OCI-LY7 (cell line): Measurements from ENCODE around the gene NPAS2. TPM values are rescaled to one million over a fixed set of nuclear protein-coding genes. Genes with fewer than 3 reads are reported as not detected.

Experiments
- BruUV-seq: library from RNA; stranded (reverse); fragments of 400-500 nt; replicated peaks from 2 replicates; lab custom pipeline; 2021; lab: Mats Ljungman, UMichigan
- CTCF ChIA-PET: fragments of 300-600 bp; sonication (Branson Sonifier 250); formaldehyde crosslinking; loops from one replicate; lab custom pipeline; 2022; ENCODE audit warnings: antibody characterized with exemption; ENCODE audit not compliant: unreplicated experiment; lab: Charles Lee
- POLR2A ChIA-PET: fragments of 300-600 bp; sonication (Branson Sonifier 250); formaldehyde crosslinking; loops from one replicate; lab custom pipeline; 2022; ENCODE audit warnings: antibody characterized with exemption; lab: Charles Lee
- DNase-seq: peaks from one replicate; pipeline ENCODE4 v3.0.0-alpha.2; 2015; ENCODE audit warnings: low spot score
- H2AFZ ChIP-seq: fragments of 200-600 bp; sonication (generic), shearing (Covaris generic); 2 replicates; pipeline ENCODE4 v1.6.1; 2014; ENCODE audit warnings: mild to moderate bottlenecking, antibody characterized with exemption, low read length, moderate library complexity
- H3K27ac ChIP-seq: fragments of 200-600 bp; sonication (generic); 2 replicates; pipeline ENCODE4 v1.5.1; 2014; ENCODE audit warnings: mixed run types, low read depth, mild to moderate bottlenecking, moderate library complexity, low read length, inconsistent platforms; ENCODE audit not compliant: poor library complexity, severe bottlenecking
- H3K36me3 ChIP-seq: fragments of 200-600 bp; sonication (generic); 2 replicates; pipeline ENCODE4 v1.6.1; 2014; ENCODE audit warnings: mild to moderate bottlenecking, antibody characterized with exemption, low read length, moderate library complexity, mixed read lengths; ENCODE audit not compliant: insufficient read depth
- H3K4me1 ChIP-seq: fragments of 200-600 bp; sonication (generic); 2 replicates; pipeline ENCODE4 v1.5.1; 2014; ENCODE audit warnings: mild to moderate bottlenecking, low read length; ENCODE audit not compliant: insufficient read depth, poor library complexity, severe bottlenecking
- H3K4me2 ChIP-seq: fragments of 200-600 bp; sonication (generic); 2 replicates; pipeline ENCODE4 v1.6.1; 2014; ENCODE audit warnings: mild to moderate bottlenecking, low read length
- H3K4me3 ChIP-seq: fragments of 200-600 bp; sonication (generic); 2 replicates; pipeline ENCODE4 v1.5.1; 2014; ENCODE audit warnings: mild to moderate bottlenecking, low read depth, low read length; ENCODE audit not compliant: poor library complexity, severe bottlenecking
- H3K79me2 ChIP-seq: fragments of 200-600 bp; sonication (generic); 2 replicates; pipeline ENCODE4 v1.6.1; 2016; ENCODE audit warnings: low read depth, mild to moderate bottlenecking, low read length, moderate library complexity, mixed read lengths; ENCODE audit not compliant: insufficient read depth
- H3K9me2 ChIP-seq: fragments of 200-600 bp; sonication (generic); 2 replicates; pipeline ENCODE4 v1.6.1; 2016; ENCODE audit warnings: mild to moderate bottlenecking, low read length, mixed read lengths; ENCODE audit not compliant: insufficient read depth
- H3K9me3 ChIP-seq: fragments of 200-600 bp; sonication (generic); 2 replicates; pipeline ENCODE4 v1.6.1; 2014; ENCODE audit warnings: mild to moderate bottlenecking, mixed run types, low read length, mixed read lengths
- H4K20me1 ChIP-seq: fragments of 200-600 bp; sonication (generic); 2 replicates; pipeline ENCODE4 v1.6.1; 2014; ENCODE audit warnings: mild to moderate bottlenecking, antibody characterized with exemption, low read length, moderate library complexity, mixed read lengths; ENCODE audit not compliant: insufficient read depth
- CTCF ChIP-seq: fragments of 200-600 bp; sonication (generic); conservative IDR thresholded peaks from 2 replicates; pipeline ENCODE4 v1.5.1; 2014; ENCODE audit warnings: mild to moderate bottlenecking, antibody characterized with exemption, low read length, moderate library complexity, mixed read lengths
- EZH2phosphoT487 ChIP-seq: fragments of 200-600 bp; sonication (generic); IDR thresholded peaks from 2 replicates; pipeline ENCODE4 v1.6.1; 2018; ENCODE audit warnings: low read depth, borderline replicate concordance, mild to moderate bottlenecking, mixed run types, antibody characterized with exemption, low read length, moderate library complexity, mixed read lengths
- intact Hi-C: fragments of 100-400 bp; cut with micrococcal nuclease; formaldehyde crosslinking; loops from one replicate; pipeline ENCODE4 v1.10.0; 2022; ENCODE audit not compliant: unreplicated experiment
- total RNA-seq, 2 experiments: library from RNA; depleted of rRNA in 1 of 2; stranded (reverse); fragments of >200 nt in 1 of 2; shearing (Covaris generic) in 1 of 2; gene quantifications; 2 replicates each; pipeline ENCODE4 v1.2.3, GENCODE V29; 2014 to 2022

Gene NPAS2
- total RNA-seq, 2 experiments from 2014 or later, result not detected

GRCh38 chr2:100956081-100956480 is 136.1 kb downstream of the NPAS2 start:
- intact Hi-C loops, result no loop called here
- TF ChIP-seq EZH2phosphoT487 (no peak), CTCF (no peak)
- Histone ChIP-seq H3K27ac (no peak overlapping the region), H3K4me1 (no peaks in the 10 kb centered on the region), H3K4me2 (no peak overlapping the region), H3K9me2 (no peaks in the 10 kb centered on the region), H3K36me3 (no peaks in the 10 kb centered on the region), H2AFZ (no peak overlapping the region), H4K20me1 (no peaks in the 10 kb centered on the region), H3K9me3 (no peaks in the 10 kb centered on the region), H3K4me3 (no peak overlapping the region), H3K79me2 (no peaks in the 10 kb centered on the region)
- ChIA-PET CTCF (no interaction called here), POLR2A (no interaction called here)
- no TSS peak for BruUV-seq
- no peak for DNase-seq

GRCh38 chr2:100957996-100958653 is 138.2 kb downstream of the NPAS2 start:
- no peak overlapping the region for H3K27ac ChIP-seq
- no peak overlapping the region for H2AFZ ChIP-seq
- no peaks in the 10 kb centered on the region for H3K36me3 ChIP-seq
- no TSS peak for BruUV-seq
- DNase-seq, result no peak
- intact Hi-C loops, result no loop called here
- TF ChIP-seq CTCF, result no peak
- no peak for TF ChIP-seq EZH2phosphoT487
- ChIA-PET POLR2A (no interaction called here), CTCF (no interaction called here)
- H3K79me2 ChIP-seq, result no peaks in the 10 kb centered on the region
- no peaks in the 10 kb centered on the region for H3K9me3 ChIP-seq
- no peaks in the 10 kb centered on the region for H3K9me2 ChIP-seq
- H3K4me1 ChIP-seq, result no peaks in the 10 kb centered on the region
- no peaks in the 10 kb centered on the region for H4K20me1 ChIP-seq
- H3K4me2 ChIP-seq, result no peak overlapping the region
- H3K4me3 ChIP-seq, result no peak overlapping the region

- Histone ChIP-seq H3K4me3 (no peak overlapping the region), H3K4me1 (no peaks in the 10 kb centered on the region), H3K9me2 (no peaks in the 10 kb centered on the region), H2AFZ (no peak overlapping the region), H3K79me2 (no peaks in the 10 kb centered on the region), H3K9me3 (no peaks in the 10 kb centered on the region), H4K20me1 (no peaks in the 10 kb centered on the region), H3K27ac (no peak overlapping the region), H3K4me2 (no peak overlapping the region), H3K36me3 (no peaks in the 10 kb centered on the region)
- intact Hi-C loops, result no loop called here
- CTCF ChIA-PET, result no interaction called here
- TF ChIP-seq EZH2phosphoT487, result no peak
- POLR2A ChIA-PET, result no interaction called here
- BruUV-seq, result no TSS peak
- DNase-seq, result no peak
Observed at GRCh38 chr2:100959225-100959880, 139.4 kb downstream of the NPAS2 start.
